CD4-positive, alpha-beta T cell treated with Interleukin-21 for 1 hour (primary cell): ENCODE data around the gene TERB1.
"Not testable (repeated sequence)": the region's sequence is repeated elsewhere in the genome, so short reads cannot be mapped to it uniquely, and the experiment has no call there.

Source experiments
- DNase-seq: peaks from one replicate; pipeline ENCODE4 v3.0.0-alpha.2; 2020

Gene TERB1

GRCh38 chr16:66824006-66824405, 22.6 kb upstream of the TERB1 start:
- DNase-seq, result no peak

GRCh38 chr16:66814734-66815133, 13.3 kb upstream of the TERB1 start:
- no peak for DNase-seq

- DNase-seq, result no peak
Observed at GRCh38 chr16:66811043-66811442, 9.7 kb upstream of the TERB1 start.

GRCh38 chr16:66810391-66810790, 9.0 kb upstream of the TERB1 start:
- no peak for DNase-seq

- no peak for DNase-seq
Observed at GRCh38 chr16:66809765-66810164, 8.4 kb upstream of the TERB1 start.

- DNase-seq, result no peak
Observed at GRCh38 chr16:66802159-66802558, 775 bp upstream of the TERB1 start.

GRCh38 chr16:66800856-66801255, 528 bp downstream of the TERB1 start:
- no peak for DNase-seq

GRCh38 chr16:66798161-66798560, 3.2 kb downstream of the TERB1 start:
- no peak for DNase-seq

GRCh38 chr16:66793984-66794383, 7.4 kb downstream of the TERB1 start:
- DNase-seq, result not testable (repeated sequence)

- DNase-seq, result no peak
Observed at GRCh38 chr16:66790130-66790733, 11.2 kb downstream of the TERB1 start.

GRCh38 chr16:66787427-66787826, 14.0 kb downstream of the TERB1 start:
- DNase-seq, result no peak

- DNase-seq, result no peak
Observed at GRCh38 chr16:66786551-66786950, 14.8 kb downstream of the TERB1 start.

- no peak for DNase-seq
Observed at GRCh38 chr16:66776457-66776856, 24.9 kb downstream of the TERB1 start.

- DNase-seq, result no peak
Observed at GRCh38 chr16:66774981-66775380, 26.4 kb downstream of the TERB1 start.

- no peak for DNase-seq
Observed at GRCh38 chr16:66758086-66758485, 43.3 kb downstream of the TERB1 start.

GRCh38 chr16:66754819-66755218, 46.6 kb downstream of the TERB1 start:
- DNase-seq, result no peak

GRCh38 chr16:66754211-66754610, 47.2 kb downstream of the TERB1 start:
- DNase-seq, result no peak

GRCh38 chr16:66752958-66753357, 48.4 kb downstream of the TERB1 start:
- no peak for DNase-seq

- no peak for DNase-seq
Observed at GRCh38 chr16:66752379-66752778, 49.0 kb downstream of the TERB1 start.

- DNase-seq, result no peak
Observed at GRCh38 chr16:66751992-66752322, 49.4 kb downstream of the TERB1 start.

GRCh38 chr16:66751303-66751991, 49.9 kb downstream of the TERB1 start, which contains the start of gene DYNC1LI2:
Gene DYNC1LI2, minus strand, starts transcription at chr16:66751609. Its CDS starts 18 bp downstream, at chr16:66751591.
- DNase-seq, result peak; percentile 82

- no peak for DNase-seq
Observed at GRCh38 chr16:66751053-66751302, 50.4 kb downstream of the TERB1 start.

GRCh38 chr16:66750279-66751052, 50.9 kb downstream of the TERB1 start:
- no peak for DNase-seq

GRCh38 chr16:66746682-66747081, 54.7 kb downstream of the TERB1 start:
- peak; percentile 22 for DNase-seq
